Measurements from ENCODE around the gene MRPL40. TPM values are rescaled to one million over a fixed set of nuclear protein-coding genes. Genes with fewer than 3 reads are reported as not detected.

The MRPL40 gene
- total RNA-seq, 1 experiment from 2014 or later, result 65.2 TPM

DNA sequence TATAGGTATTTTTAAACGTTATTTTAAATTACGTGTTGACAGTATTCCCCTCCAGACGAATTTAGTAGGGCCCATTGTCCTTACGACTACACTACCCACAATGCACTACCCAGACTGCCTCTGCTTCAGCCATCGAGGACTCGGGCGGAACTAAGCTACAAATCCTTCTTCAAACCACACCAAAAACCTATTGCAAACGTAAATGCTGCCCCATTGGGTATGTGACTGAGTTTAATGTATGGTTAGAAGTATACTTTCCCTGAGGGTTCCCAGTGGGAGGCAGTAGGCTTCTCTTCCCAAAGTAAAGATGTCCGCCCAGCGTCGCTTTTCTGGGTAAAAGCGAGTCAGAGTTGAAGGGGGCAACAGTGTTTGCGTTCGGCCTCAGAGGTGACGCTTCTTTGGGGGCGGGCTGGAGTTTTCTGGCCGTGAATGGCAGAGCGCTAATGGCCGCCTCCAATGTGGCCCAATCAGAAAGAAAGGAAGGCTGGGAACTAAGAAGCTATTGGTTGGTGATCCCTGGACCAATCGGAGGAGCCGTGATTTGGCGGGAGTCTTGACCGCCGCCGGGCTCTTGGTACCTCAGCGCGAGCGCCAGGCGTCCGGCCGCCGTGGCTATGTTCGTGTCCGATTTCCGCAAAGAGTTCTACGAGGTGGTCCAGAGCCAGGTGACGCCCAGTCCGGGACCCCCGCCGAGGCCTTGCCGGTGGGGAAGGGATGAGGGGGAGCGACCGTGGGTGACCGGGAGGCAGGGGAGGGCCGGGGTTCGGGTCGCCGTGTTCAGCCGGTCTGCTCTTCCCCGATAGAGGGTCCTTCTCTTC, 47.2 kb downstream of the MRPL40 start, which contains the start of gene CDC45:
CDC45 (plus strand) TSS at position 566 of the 818 bp plus-strand sequence; CDS start at position 615, 49 bp downstream.
- Histone ChIP-seq H3K4me3 (peak within 1 kb of the TSS; percentile 64), H3K36me3 (peaks cover 62% of the 10 kb centered on the region), H3K4me1 (replicated peaks) (peaks cover 17% of the 10 kb centered on the region), H3K27ac (peak within 1 kb of the TSS; percentile 100), H3K27me3 (replicated peaks) (no peaks in the 10 kb centered on the region), H3K9me3 (replicated peaks) (no peaks in the 10 kb centered on the region)
- peak; percentile 97 to 99 for DNase-seq (ENCODE audit: low read depth in 1 of 2, low spot score in 2 of 2)

DNA sequence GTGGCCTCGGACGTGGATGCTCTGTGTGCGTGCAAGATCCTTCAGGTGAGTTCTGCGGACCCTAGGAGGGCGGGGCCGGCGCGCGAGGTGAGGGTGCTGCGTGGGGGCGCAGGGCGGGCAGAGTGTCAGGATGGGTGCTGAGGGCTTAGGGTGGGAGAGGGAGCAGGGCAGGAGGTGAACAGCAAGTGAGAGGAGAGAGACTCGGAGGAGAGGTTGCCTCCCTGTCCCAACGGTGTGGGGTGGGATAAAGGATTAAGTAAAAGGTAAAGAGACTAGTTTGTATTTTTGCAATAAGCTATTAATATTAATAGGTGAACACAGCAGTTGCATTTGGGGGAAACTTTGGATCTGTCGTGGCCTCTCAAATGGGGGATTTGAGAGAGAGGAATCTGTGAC, 47.8 kb downstream of the MRPL40 start:
- no peaks in the 10 kb centered on the region for H3K27me3 ChIP-seq (replicated peaks)
- H3K36me3 ChIP-seq, result peaks cover 62% of the 10 kb centered on the region
- H3K4me3 ChIP-seq, result peak overlapping the region; percentile 64
- no peaks in the 10 kb centered on the region for H3K9me3 ChIP-seq (replicated peaks)
- H3K4me1 ChIP-seq (replicated peaks), result peaks cover 17% of the 10 kb centered on the region
- peak in 1 of 2 experiments; percentile 9 for DNase-seq (ENCODE audit: low read depth in 1 of 2, low spot score in 2 of 2)
- peak overlapping the region; percentile 100 for H3K27ac ChIP-seq

- Histone ChIP-seq H3K27me3 (replicated peaks) (no peaks in the 10 kb centered on the region), H3K4me1 (replicated peaks) (peaks cover 17% of the 10 kb centered on the region), H3K36me3 (peaks cover 62% of the 10 kb centered on the region), H3K27ac (no peak overlapping the region), H3K9me3 (replicated peaks) (no peaks in the 10 kb centered on the region), H3K4me3 (peak overlapping the region; percentile 64)
- no peak for DNase-seq (ENCODE audit: low read depth in 1 of 2, low spot score in 2 of 2)
Measured at GRCh38 chr22:19480789-19481188, 48.4 kb downstream of the MRPL40 start.

DNA sequence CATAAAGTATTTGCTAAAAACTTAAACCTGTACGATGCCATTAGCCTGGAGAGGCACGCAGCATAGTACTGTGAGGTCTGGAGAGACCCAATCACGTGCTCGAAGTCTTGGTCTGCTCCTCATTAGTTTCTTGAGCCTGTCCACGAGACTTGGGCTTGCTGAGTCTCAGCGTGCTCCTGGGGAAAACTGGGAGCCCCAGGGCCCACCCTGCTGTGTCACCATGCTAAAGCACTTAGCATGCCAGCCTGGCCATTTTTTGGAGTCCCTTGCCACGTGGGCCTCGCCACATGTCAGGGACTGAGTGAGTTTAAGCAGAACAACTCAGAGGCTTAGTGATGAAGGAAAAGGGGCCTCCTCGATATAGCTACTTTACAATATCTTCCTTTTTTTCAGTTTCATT, 50.0 kb downstream of the MRPL40 start:
- Histone ChIP-seq H3K36me3 (peaks cover 58% of the 10 kb centered on the region), H3K4me1 (replicated peaks) (peaks cover 15% of the 10 kb centered on the region), H3K4me3 (no peak overlapping the region), H3K9me3 (replicated peaks) (no peaks in the 10 kb centered on the region), H3K27me3 (replicated peaks) (no peaks in the 10 kb centered on the region), H3K27ac (no peak overlapping the region)
- no peak for DNase-seq (ENCODE audit: low read depth in 1 of 2, low spot score in 2 of 2)

GRCh38 chr22:19483481-19484244, 51.3 kb downstream of the MRPL40 start:
- no peaks in the 10 kb centered on the region for H3K27me3 ChIP-seq (replicated peaks)
- H3K9me3 ChIP-seq (replicated peaks), result no peaks in the 10 kb centered on the region
- DNase-seq (ENCODE audit: low read depth in 1 of 2, low spot score in 2 of 2), result no peak
- H3K27ac ChIP-seq, result no peak overlapping the region
- H3K4me3 ChIP-seq, result no peak overlapping the region
- peaks cover 9% of the 10 kb centered on the region for H3K4me1 ChIP-seq (replicated peaks)
- peaks cover 62% of the 10 kb centered on the region for H3K36me3 ChIP-seq

Other genes with a start within 250 kb of the MRPL40 start
- 7.3 and 17.1 TPM in 2 replicates for gene CLTCL1, start 140.8 kb upstream of the MRPL40 start, total RNA-seq (2014; rRNA removed; shearing (Covaris generic))
- gene HIRA, start 812 bp upstream of the MRPL40 start, total RNA-seq (2014; rRNA removed; shearing (Covaris generic)), result 7.7 and 17.2 TPM in 2 replicates
- 42.7 and 43.2 TPM in 2 replicates for gene C22orf39, start 15.2 kb downstream of the MRPL40 start, total RNA-seq (2014; rRNA removed; shearing (Covaris generic))
- gene UFD1, start 46.6 kb downstream of the MRPL40 start, total RNA-seq (2014; rRNA removed; shearing (Covaris generic)), result 128 and 158 TPM in 2 replicates
- 59.6 and 72.5 TPM in 2 replicates for gene CDC45, start 47.4 kb downstream of the MRPL40 start, total RNA-seq (2014; rRNA removed; shearing (Covaris generic))
- gene CLDN5, start 91.9 kb downstream of the MRPL40 start, total RNA-seq (2014; rRNA removed; shearing (Covaris generic)), result not detected in 2 replicates